Fibroblast of lung (primary cell): ENCODE measurements around the gene ZP2. TPM values are rescaled to one million over a fixed set of nuclear protein-coding genes. Genes with fewer than 3 reads are reported as not detected.

Experiments
- DNase-seq, 2 donors: peaks; one replicate each; pipeline versions ENCODE4 v3.0.0 to v3.0.0-alpha.2; 2010; ENCODE audit warnings: low read depth in 2 of 2
- H2AFZ ChIP-seq: 2 replicates; pipeline ENCODE4 v1.5.1; 2012; ENCODE audit warnings: low read length, control low read depth, inconsistent platforms
- H3K27ac ChIP-seq: 2 replicates; pipeline ENCODE4 v1.5.1; 2011; ENCODE audit warnings: low read length, control low read depth; ENCODE audit not compliant: insufficient read depth
- H3K27me3 ChIP-seq: 2 replicates; pipeline ENCODE4 v1.5.1; 2011; ENCODE audit warnings: mild to moderate bottlenecking, low read length; ENCODE audit not compliant: control insufficient read depth, insufficient read depth
- H3K36me3 ChIP-seq: 2 replicates; pipeline ENCODE4 v1.5.1; 2011; ENCODE audit warnings: low read length; ENCODE audit not compliant: control insufficient read depth, insufficient read depth
- H3K4me1 ChIP-seq: 2 replicates; pipeline ENCODE4 v1.5.1; 2011; ENCODE audit warnings: low read length; ENCODE audit not compliant: control insufficient read depth, insufficient read depth; ENCODE audit errors: extremely low read depth
- H3K4me2 ChIP-seq: 2 replicates; pipeline ENCODE4 v1.5.1; 2011; ENCODE audit warnings: low read length, control low read depth; ENCODE audit not compliant: insufficient read depth; ENCODE audit errors: extremely low read depth
- H3K4me3 ChIP-seq, 4 experiments: fragments of 200-600 bp in 1 of 4; sonication (generic) in 1 of 4; replicated peaks in 1 of 4; 2 replicates each; pipeline ENCODE4 v1.5.1; 2011 to 2016; ENCODE audit warnings: low read length in 4 of 4, low read depth in 3 of 4, mild to moderate bottlenecking in 3 of 4, control low read depth in 2 of 4, inconsistent platforms in 1 of 4, mixed read lengths in 1 of 4; ENCODE audit not compliant: insufficient read depth in 1 of 4; ENCODE audit errors: control extremely low read depth in 1 of 4
- H3K79me2 ChIP-seq: 2 replicates; pipeline ENCODE4 v1.5.1; 2012; ENCODE audit warnings: mild to moderate bottlenecking, low read length, inconsistent platforms; ENCODE audit not compliant: control insufficient read depth, insufficient read depth
- H3K9ac ChIP-seq: 2 replicates; pipeline ENCODE4 v1.5.1; 2011; ENCODE audit warnings: mild to moderate bottlenecking, low read length, control low read depth; ENCODE audit not compliant: insufficient read depth
- H3K9me3 ChIP-seq: 2 replicates; pipeline ENCODE4 v1.5.1; 2012; ENCODE audit warnings: low read depth, low read length; ENCODE audit not compliant: control insufficient read depth, insufficient read depth
- H4K20me1 ChIP-seq: 2 replicates; pipeline ENCODE4 v1.5.1; 2011; ENCODE audit warnings: low read length; ENCODE audit not compliant: control insufficient read depth, insufficient read depth; ENCODE audit errors: extremely low read depth
- EZH2 ChIP-seq: IDR thresholded peaks from 2 replicates; pipeline ENCODE4 v1.5.1; 2012; ENCODE audit warnings: low read length, control low read depth, mild to moderate bottlenecking; ENCODE audit errors: missing control alignments
- polyA plus RNA-seq, 2 donors: library from polyadenylated mRNA; depleted of rRNA in 1 of 2; stranded (reverse) in 1 of 2; unstranded in 1 of 2; fragments of >200 nt; gene quantifications; 2 replicates each; pipeline ENCODE4 v1.2.1, GENCODE V29; 2011 to 2012; ENCODE audit warnings: missing spikeins in 1 of 2
- total RNA-seq: library from RNA; depleted of rRNA; stranded (reverse); fragments of >200 nt; gene quantifications from 2 replicates; pipeline ENCODE4 v1.2.1, GENCODE V29; 2014
- TF ChIP-seq, protein P1 (sequence below), 2 donors: IDR thresholded peaks in 1 of 2; conservative IDR thresholded peaks in 1 of 2; 1 replicate in 1 of 2; 2 replicates in 1 of 2; pipeline ENCODE4 v1.5.1; 2011 to 2012; ENCODE audit warnings: low read length in 2 of 2, control low read depth in 1 of 2, inconsistent platforms in 1 of 2, low read depth in 1 of 2, mild to moderate bottlenecking in 1 of 2

Gene ZP2
- total and polyA plus RNA-seq, 2 donors (not counting 1 experiment from before 2014, with no cell fraction given) = not detected

DNA sequence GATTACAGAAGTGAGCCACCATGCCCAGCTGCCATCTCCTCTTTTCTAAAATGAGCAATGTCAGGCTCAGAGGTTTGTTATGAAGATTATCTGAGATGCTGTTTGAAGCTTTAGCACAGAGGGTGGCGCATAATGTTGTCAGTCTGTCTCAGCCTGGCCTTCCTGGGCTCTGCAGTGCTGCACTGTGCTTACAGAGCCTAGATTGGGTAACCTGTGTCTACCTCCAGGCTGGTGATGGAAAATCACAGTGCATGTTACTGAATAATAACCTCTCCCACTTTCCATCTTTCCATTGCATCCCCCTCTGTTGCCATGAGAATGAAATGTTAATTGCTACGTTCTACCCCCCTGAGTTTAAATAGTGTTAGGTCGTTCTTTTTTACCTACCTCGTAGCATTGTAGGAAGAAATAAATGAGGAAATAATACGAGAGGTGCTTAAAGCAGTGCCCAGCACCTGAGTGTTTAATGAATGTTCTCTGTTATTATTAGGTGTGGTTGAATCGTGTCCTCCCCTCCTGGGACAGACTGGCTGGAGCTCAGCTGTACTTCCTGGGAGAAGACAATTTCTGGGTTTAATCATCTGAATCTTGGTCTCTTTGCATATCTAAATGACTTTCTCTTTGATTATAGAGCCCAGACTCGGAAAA is 46.7 kb downstream of the ZP2 start:
- TF ChIP-seq EZH2 = no peak
- TF ChIP-seq, protein P1, sequence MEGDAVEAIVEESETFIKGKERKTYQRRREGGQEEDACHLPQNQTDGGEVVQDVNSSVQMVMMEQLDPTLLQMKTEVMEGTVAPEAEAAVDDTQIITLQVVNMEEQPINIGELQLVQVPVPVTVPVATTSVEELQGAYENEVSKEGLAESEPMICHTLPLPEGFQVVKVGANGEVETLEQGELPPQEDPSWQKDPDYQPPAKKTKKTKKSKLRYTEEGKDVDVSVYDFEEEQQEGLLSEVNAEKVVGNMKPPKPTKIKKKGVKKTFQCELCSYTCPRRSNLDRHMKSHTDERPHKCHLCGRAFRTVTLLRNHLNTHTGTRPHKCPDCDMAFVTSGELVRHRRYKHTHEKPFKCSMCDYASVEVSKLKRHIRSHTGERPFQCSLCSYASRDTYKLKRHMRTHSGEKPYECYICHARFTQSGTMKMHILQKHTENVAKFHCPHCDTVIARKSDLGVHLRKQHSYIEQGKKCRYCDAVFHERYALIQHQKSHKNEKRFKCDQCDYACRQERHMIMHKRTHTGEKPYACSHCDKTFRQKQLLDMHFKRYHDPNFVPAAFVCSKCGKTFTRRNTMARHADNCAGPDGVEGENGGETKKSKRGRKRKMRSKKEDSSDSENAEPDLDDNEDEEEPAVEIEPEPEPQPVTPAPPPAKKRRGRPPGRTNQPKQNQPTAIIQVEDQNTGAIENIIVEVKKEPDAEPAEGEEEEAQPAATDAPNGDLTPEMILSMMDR (conservative IDR thresholded peaks at IDR 0.05 in 1 of 2, IDR thresholded peaks at IDR 0.05 in 1 of 2; ENCODE audit: low read depth in 1 of 2, low read length in 2 of 2) = no peak
- H3K9ac ChIP-seq = no peak overlapping the region
- H3K79me2 ChIP-seq = no peaks in the 10 kb centered on the region
- H3K4me2 ChIP-seq = no peak overlapping the region
- H3K27ac ChIP-seq = no peak overlapping the region
- peaks cover 4% of the 10 kb centered on the region for H3K36me3 ChIP-seq
- peaks cover 12% of the 10 kb centered on the region for H3K4me1 ChIP-seq
- no peak overlapping the region for H3K4me3 ChIP-seq
- no peaks in the 10 kb centered on the region for H3K9me3 ChIP-seq
- no peaks in the 10 kb centered on the region for H3K27me3 ChIP-seq
- no peak for DNase-seq
- no peaks in the 10 kb centered on the region for H4K20me1 ChIP-seq
- H2AFZ ChIP-seq = no peak overlapping the region

DNA sequence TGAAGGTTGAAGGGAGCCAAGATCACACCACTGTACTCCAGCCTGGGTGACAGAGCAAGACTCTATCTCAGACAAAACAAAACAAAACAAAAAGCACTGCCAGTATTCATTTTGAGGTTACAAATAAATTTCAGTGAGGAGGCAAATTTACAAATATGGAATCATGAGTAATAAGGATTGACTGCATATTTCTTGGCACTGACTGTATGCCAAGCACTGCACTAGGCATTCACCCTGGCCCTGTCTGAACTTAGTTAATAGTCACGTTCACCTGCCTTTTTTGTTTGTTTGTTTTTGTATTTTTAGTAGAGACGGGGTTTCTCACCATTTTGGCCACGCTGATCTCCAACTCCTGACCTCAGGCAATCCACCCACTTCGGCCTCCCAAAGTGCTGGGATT is 47.8 kb downstream of the ZP2 start:
- DNase-seq = no peak
- no peak for TF ChIP-seq EZH2
- TF ChIP-seq, protein P1 (conservative IDR thresholded peaks at IDR 0.05 in 1 of 2, IDR thresholded peaks at IDR 0.05 in 1 of 2; ENCODE audit: low read depth in 1 of 2, low read length in 2 of 2) = no peak
- Histone ChIP-seq H3K9ac (no peak overlapping the region), H4K20me1 (no peaks in the 10 kb centered on the region), H3K4me3 (no peak overlapping the region), H3K27ac (no peak overlapping the region), H3K79me2 (no peaks in the 10 kb centered on the region), H3K4me2 (no peak overlapping the region), H3K36me3 (peaks cover 4% of the 10 kb centered on the region), H3K4me1 (peaks cover 9% of the 10 kb centered on the region), H3K27me3 (no peaks in the 10 kb centered on the region), H2AFZ (no peak overlapping the region), H3K9me3 (no peaks in the 10 kb centered on the region)

DNA sequence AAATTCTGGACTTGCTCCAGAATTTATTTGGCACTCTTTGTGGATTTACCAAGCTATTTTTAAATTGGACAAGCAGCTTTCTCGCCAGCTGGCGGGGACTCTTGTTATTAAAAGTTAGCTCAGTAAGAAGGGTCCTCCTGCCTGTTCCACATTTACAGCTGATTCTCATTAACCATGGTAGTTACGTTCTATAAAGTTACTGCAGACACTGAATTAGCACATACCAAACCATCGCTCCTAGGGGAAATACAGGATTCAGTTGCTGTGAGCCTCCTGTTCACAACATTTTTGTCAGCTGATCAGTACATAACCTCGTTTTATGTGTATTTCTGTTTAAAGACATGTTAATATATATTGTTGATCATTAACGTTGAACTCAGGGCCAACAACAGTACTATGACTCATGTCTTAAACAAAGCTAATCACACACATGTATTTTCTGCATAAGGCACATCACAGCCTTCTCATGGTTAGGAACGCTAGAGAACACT is 48.7 kb downstream of the ZP2 start:
- Histone ChIP-seq H3K27me3 (no peaks in the 10 kb centered on the region), H4K20me1 (no peaks in the 10 kb centered on the region), H3K79me2 (no peaks in the 10 kb centered on the region), H3K9me3 (no peaks in the 10 kb centered on the region), H3K36me3 (peaks cover 4% of the 10 kb centered on the region), H3K9ac (no peak overlapping the region), H2AFZ (no peak overlapping the region), H3K4me1 (peaks cover 13% of the 10 kb centered on the region), H3K27ac (no peak overlapping the region), H3K4me3 (no peak overlapping the region), H3K4me2 (peak overlapping the region; percentile 11)
- DNase-seq = peak in 1 of 2 donors; percentile 65
- TF ChIP-seq, protein P1 (conservative IDR thresholded peaks at IDR 0.05 in 1 of 2, IDR thresholded peaks at IDR 0.05 in 1 of 2; ENCODE audit: low read depth in 1 of 2, low read length in 2 of 2) = no peak
- TF ChIP-seq EZH2 = no peak
